Uterus (tissue), 4 donors: ENCODE results near the gene PRCP. TPM values are rescaled to one million over a fixed set of nuclear protein-coding genes. Genes with fewer than 3 reads are reported as not detected.
"Not testable (repeated sequence)": the region's sequence is repeated elsewhere in the genome, so short reads cannot be mapped to it uniquely, and the experiment has no call there.

Source experiments
- DNase-seq, 2 donors: peaks; one replicate each; pipeline ENCODE4 v3.0.0-alpha.2; 2019 to 2020
- H3K27ac ChIP-seq, 2 donors: fragments of 200-600 bp; sonication (generic); 1 replicate in 1 of 2; 2 replicates in 1 of 2; pipeline ENCODE4 v1.5.1; 2016 to 2018
- H3K27me3 ChIP-seq, 2 donors: fragments of 200-600 bp; sonication (generic); one replicate each; pipeline ENCODE4 v1.5.1; 2018 to 2019; ENCODE audit warnings: control low read depth in 1 of 2
- H3K36me3 ChIP-seq, 2 donors: fragments of 200-600 bp; sonication (generic); one replicate each; pipeline ENCODE4 v1.5.1; 2019; ENCODE audit warnings: control low read depth in 1 of 2
- H3K4me1 ChIP-seq, 2 donors: fragments of 200-600 bp; sonication (generic); one replicate each; pipeline ENCODE4 v1.5.1; 2018 to 2019; ENCODE audit warnings: control low read depth in 1 of 2
- H3K4me3 ChIP-seq, 2 donors: fragments of 200-600 bp; sonication (generic); 1 replicate in 1 of 2; 2 replicates in 1 of 2; pipeline ENCODE4 v1.5.1; 2018 to 2019; ENCODE audit warnings: mild to moderate bottlenecking in 1 of 2
- H3K9me3 ChIP-seq, 2 donors: fragments of 200-600 bp; sonication (generic); one replicate each; pipeline ENCODE4 v1.5.1; 2019; ENCODE audit warnings: control low read depth in 1 of 2
- POLR2A ChIP-seq, 2 donors: fragments of 450-650 bp; IDR thresholded peaks; one replicate each; pipeline ENCODE4 v1.6.1; 2016; ENCODE audit warnings: antibody characterized with exemption in 2 of 2, mild to moderate bottlenecking in 1 of 2, moderate library complexity in 1 of 2
- intact Hi-C: fragments of 100-400 bp; cut with DNase I; formaldehyde crosslinking; loops from one replicate; pipeline ENCODE4 v1.15.1; 2023; ENCODE audit warnings: low total_unique reads
- total RNA-seq, 4 donors: library from RNA; depleted of rRNA in 3 of 4; stranded (reverse); fragments of >200 nt in 3 of 4; gene quantifications; one replicate each; pipeline versions ENCODE4 v1.1.0 to v1.2.4, GENCODE V29; 2014 to 2023
- TF ChIP-seq, protein P1 (sequence below), 4 experiments: fragments of 200-600 bp in 2 of 4; fragments of 450-650 bp in 2 of 4; sonication (generic) in 2 of 4; IDR thresholded peaks; one replicate each; pipeline ENCODE4 v1.5.1; 2016 to 2019; ENCODE audit warnings: antibody characterized with exemption in 4 of 4, mild to moderate bottlenecking in 2 of 4, moderate library complexity in 1 of 4
- donor health status: DM: yes; HTN: yes; CAD: no.

PRCP gene
- total RNA-seq, 4 donors from 2014 or later: 59.9 to 206 (median 92.3) TPM

DNA sequence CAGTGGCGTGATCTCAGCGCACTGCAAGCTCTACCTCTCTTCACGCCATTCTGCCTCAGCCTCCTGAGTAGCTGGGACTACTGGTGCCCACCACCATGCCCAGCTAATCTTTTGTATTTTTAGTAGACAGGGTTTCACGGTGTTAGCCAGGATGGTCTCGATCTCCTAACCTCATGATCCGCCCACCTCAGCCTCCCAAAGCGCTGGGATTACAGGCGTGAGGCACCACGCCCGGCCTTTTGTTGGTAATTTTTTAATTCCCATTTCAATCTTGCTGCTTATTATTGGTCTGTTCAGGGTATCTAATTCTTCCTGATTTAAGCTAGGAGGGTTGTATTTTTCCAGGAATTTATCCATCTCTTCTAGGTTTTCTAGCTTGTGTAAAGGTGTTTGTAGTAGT lies 19.6 kb upstream of the PRCP start:
- H3K4me3 ChIP-seq, H3K9me3 ChIP-seq, H3K4me1 ChIP-seq, H3K36me3 ChIP-seq, H3K27ac ChIP-seq, H3K27me3 ChIP-seq, DNase-seq, intact Hi-C loops: not testable (repeated sequence)

DNA sequence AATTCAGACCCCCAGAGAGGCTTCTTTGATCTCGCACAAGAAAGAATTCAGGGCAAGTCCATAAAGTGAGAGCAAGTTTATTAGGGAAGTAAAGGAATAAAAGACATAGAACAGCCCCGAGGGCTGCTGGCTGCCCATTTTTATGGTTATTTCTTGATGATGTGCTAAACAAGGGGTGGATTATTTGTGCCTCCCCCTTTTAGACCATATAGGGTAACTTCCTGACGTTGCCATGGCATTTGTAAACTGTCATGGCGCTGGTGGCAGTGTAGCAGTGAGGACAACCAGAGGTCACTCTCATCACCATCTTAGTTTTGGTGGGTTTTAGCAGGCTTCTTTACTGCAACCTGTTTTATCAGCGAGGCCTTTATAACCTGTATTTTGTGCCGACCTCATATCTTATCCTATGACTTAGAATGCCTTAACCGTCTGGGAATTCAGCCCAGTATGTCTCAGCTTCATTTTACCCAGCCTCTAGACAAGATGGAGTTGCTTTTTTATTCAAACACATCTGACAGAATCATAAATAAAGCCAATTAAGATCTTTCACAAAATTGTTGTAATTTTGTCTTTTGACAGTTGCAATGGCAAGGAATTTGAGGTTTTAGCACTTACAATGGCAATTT lies 8.9 kb upstream of the PRCP start:
- no peaks in the 10 kb centered on the region for H3K4me1 ChIP-seq
- DNase-seq: no peak
- TF ChIP-seq, protein P1, sequence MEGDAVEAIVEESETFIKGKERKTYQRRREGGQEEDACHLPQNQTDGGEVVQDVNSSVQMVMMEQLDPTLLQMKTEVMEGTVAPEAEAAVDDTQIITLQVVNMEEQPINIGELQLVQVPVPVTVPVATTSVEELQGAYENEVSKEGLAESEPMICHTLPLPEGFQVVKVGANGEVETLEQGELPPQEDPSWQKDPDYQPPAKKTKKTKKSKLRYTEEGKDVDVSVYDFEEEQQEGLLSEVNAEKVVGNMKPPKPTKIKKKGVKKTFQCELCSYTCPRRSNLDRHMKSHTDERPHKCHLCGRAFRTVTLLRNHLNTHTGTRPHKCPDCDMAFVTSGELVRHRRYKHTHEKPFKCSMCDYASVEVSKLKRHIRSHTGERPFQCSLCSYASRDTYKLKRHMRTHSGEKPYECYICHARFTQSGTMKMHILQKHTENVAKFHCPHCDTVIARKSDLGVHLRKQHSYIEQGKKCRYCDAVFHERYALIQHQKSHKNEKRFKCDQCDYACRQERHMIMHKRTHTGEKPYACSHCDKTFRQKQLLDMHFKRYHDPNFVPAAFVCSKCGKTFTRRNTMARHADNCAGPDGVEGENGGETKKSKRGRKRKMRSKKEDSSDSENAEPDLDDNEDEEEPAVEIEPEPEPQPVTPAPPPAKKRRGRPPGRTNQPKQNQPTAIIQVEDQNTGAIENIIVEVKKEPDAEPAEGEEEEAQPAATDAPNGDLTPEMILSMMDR (IDR thresholded peaks at IDR 0.05): no peak
- no peak for TF ChIP-seq POLR2A (IDR thresholded peaks at IDR 0.05)
- H3K4me3 ChIP-seq: no peak overlapping the region
- H3K27me3 ChIP-seq: no peaks in the 10 kb centered on the region
- no peak overlapping the region for H3K27ac ChIP-seq
- H3K9me3 ChIP-seq: no peaks in the 10 kb centered on the region
- intact Hi-C loops: loop anchor here (10.0 kb wide), 1 partner anchor 286 kb away; the partner anchor contains the start of gene ANKRD42
- no peaks in the 10 kb centered on the region for H3K36me3 ChIP-seq

DNA sequence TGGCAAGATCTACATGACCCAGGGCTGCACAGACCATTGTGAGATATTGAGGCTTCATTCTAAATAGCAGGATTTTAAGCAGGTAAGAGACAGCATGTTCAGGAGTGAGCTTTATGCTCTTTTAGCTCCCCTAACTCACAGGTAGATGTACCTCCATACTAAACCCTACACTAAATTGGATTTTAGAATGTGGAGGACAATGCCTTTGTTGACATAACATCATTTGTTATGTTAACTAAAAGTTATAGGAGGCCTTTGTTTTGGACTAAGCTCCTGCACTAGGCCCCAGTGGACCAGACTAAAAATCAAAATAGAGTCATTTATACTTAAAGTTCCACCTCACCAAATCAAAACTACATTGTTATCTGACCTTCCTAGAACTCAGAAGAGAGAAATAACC lies 8.1 kb upstream of the PRCP start:
- Histone ChIP-seq H3K4me1 (no peaks in the 10 kb centered on the region), H3K9me3 (no peaks in the 10 kb centered on the region), H3K27ac (no peak overlapping the region), H3K27me3 (no peaks in the 10 kb centered on the region), H3K36me3 (no peaks in the 10 kb centered on the region), H3K4me3 (no peak overlapping the region)
- TF ChIP-seq, protein P1 (IDR thresholded peaks at IDR 0.05): no peak
- TF ChIP-seq POLR2A (IDR thresholded peaks at IDR 0.05): no peak
- intact Hi-C loops: loop anchor here (10.0 kb wide), 1 partner anchor 286 kb away; the partner anchor contains the start of gene ANKRD42
- no peak for DNase-seq

DNA sequence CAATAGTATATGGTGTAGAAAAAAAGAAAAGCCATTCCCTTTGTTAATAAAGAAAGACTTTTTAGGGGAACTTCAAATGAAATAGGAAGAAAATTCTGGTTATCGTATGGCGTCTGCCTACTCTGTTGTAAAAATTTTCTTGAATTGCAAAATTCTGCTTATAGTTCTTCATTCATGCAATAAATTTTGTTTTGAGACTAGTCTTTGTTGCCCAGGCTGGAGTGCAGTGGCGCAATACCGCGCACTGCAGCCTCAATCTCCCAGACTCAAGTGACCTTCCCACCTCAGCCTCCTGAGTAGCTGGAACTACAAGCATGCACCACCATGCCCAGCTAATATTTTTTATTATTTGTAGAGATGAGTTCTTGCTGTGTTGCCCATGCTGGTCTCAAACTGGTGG lies 7.1 kb upstream of the PRCP start:
- no peak for DNase-seq
- Histone ChIP-seq H3K4me1 (no peaks in the 10 kb centered on the region), H3K36me3 (no peaks in the 10 kb centered on the region), H3K9me3 (no peaks in the 10 kb centered on the region), H3K27me3 (no peaks in the 10 kb centered on the region), H3K27ac (no peak overlapping the region), H3K4me3 (no peak overlapping the region)
- TF ChIP-seq, protein P1 (IDR thresholded peaks at IDR 0.05): no peak
- no peak for TF ChIP-seq POLR2A (IDR thresholded peaks at IDR 0.05)
- intact Hi-C loops: loop anchor here (10.0 kb wide), 1 partner anchor 287 kb away; the partner anchor contains the start of gene ANKRD42

DNA sequence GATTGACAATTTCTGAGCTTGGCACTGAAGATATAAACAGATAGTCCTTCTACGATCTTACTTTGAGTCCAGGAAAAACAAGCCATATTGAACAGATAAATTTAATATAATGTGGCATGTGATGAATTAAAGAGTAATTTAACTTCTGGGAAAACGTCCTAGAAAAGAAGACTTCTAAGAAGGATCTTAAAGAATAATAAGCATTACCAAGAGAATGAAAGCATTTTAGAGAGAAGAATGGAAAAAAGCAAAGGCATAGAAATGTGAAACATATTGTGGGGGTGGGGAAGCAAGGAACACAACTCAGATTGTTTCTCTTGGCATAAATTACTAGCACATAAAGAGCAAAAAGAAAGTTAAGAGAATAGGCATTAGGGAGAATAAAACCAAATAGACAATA lies 6.7 kb upstream of the PRCP start:
- H3K9me3 ChIP-seq: no peaks in the 10 kb centered on the region
- H3K4me1 ChIP-seq: no peaks in the 10 kb centered on the region
- no peak for TF ChIP-seq POLR2A (IDR thresholded peaks at IDR 0.05)
- TF ChIP-seq, protein P1 (IDR thresholded peaks at IDR 0.05): no peak
- H3K27ac ChIP-seq: no peak overlapping the region
- intact Hi-C loops: loop anchor here (10.0 kb wide), 1 partner anchor 288 kb away; the partner anchor contains the start of gene ANKRD42
- H3K27me3 ChIP-seq: no peaks in the 10 kb centered on the region
- no peaks in the 10 kb centered on the region for H3K36me3 ChIP-seq
- DNase-seq: no peak
- H3K4me3 ChIP-seq: no peak overlapping the region
